IMR-90 (cell line): Measurements from ENCODE around the gene LAMA4. TPM values are rescaled to one million over a fixed set of nuclear protein-coding genes. Genes with fewer than 3 reads are reported as not detected.
A peak's percentile ranks its signal among the peaks of the same experiment; 100 is the strongest.

Source experiments
- ATAC-seq: fragments of 200-7000 bp; cut with Tn5 transposase; 2 replicates; pipeline ENCODE4 v1.9.1; 2020; ENCODE audit warnings: low read depth, mild to moderate bottlenecking, moderate library complexity
- BruUV-seq: library from RNA; stranded (reverse); fragments of 400-500 nt; replicated peaks from 2 replicates; lab custom pipeline; 2021; lab: Mats Ljungman, UMichigan
- CTCF ChIA-PET: fragments of 300-600 bp; formaldehyde crosslinking; extraction: SDS; loops from one replicate; lab custom pipeline; 2021; ENCODE audit warnings: antibody characterized with exemption; lab: Yijun Ruan, JAX
- POLR2A ChIA-PET: fragments of 300-600 bp; sonication (Branson Sonifier 250); formaldehyde crosslinking; loops from one replicate; lab custom pipeline; 2022; ENCODE audit warnings: antibody characterized with exemption; ENCODE audit not compliant: unreplicated experiment; lab: Charles Lee
- DNase-seq: peaks from one replicate; pipeline ENCODE4 v3.0.0; 2013
- H2AFZ ChIP-seq: replicated peaks from 2 replicates; pipeline ENCODE3; 2013; ENCODE audit warnings: low read length, mild to moderate bottlenecking; ENCODE audit not compliant: poor library complexity
- H2AK5ac ChIP-seq: 2 replicates; pipeline ENCODE4 v1.6.1; 2013; ENCODE audit warnings: low read depth, low read length, inconsistent platforms
- H2AK9ac ChIP-seq: replicated peaks from 2 replicates; pipeline ENCODE3; 2013; ENCODE audit warnings: mild to moderate bottlenecking, low read depth, low read length, moderate library complexity; ENCODE audit not compliant: poor library complexity
- H2BK120ac ChIP-seq: 2 replicates; pipeline ENCODE4 v1.6.1; 2013; ENCODE audit warnings: low read depth, low read length, inconsistent platforms
- H2BK15ac ChIP-seq: 3 replicates; pipeline ENCODE4 v1.6.1; 2013; ENCODE audit warnings: low read depth, low read length, inconsistent platforms
- H2BK20ac ChIP-seq: 2 replicates; pipeline ENCODE4 v1.6.1; 2013; ENCODE audit warnings: low read depth, mild to moderate bottlenecking, inconsistent platforms, low read length, moderate library complexity
- H2BK5ac ChIP-seq: 2 replicates; pipeline ENCODE4 v1.6.1; 2013; ENCODE audit warnings: mild to moderate bottlenecking, low read depth, low read length, inconsistent platforms; ENCODE audit not compliant: poor library complexity, severe bottlenecking
- H3K14ac ChIP-seq: replicated peaks from 2 replicates; pipeline ENCODE4 v1.6.1; 2013; ENCODE audit warnings: low read depth, low read length, inconsistent platforms
- H3K18ac ChIP-seq: 2 replicates; pipeline ENCODE4 v1.6.1; 2013; ENCODE audit warnings: low read depth, low read length, control low read depth
- H3K23ac ChIP-seq: 2 replicates; pipeline ENCODE4 v1.6.1; 2013; ENCODE audit warnings: low read depth, low read length, inconsistent platforms
- H3K27ac ChIP-seq: 2 replicates; pipeline ENCODE4 v1.5.1; 2013; ENCODE audit warnings: mild to moderate bottlenecking, control low read depth, low read length; ENCODE audit not compliant: insufficient read depth
- H3K27me3 ChIP-seq: 2 replicates; pipeline ENCODE4 v1.6.1; 2013; ENCODE audit warnings: low read length; ENCODE audit not compliant: control insufficient read depth, insufficient read depth
- H3K36me3 ChIP-seq: 2 replicates; pipeline ENCODE4 v1.6.1; 2013; ENCODE audit warnings: low read length, mixed read lengths; ENCODE audit not compliant: control insufficient read depth, insufficient read depth
- H3K4ac ChIP-seq: 2 replicates; pipeline ENCODE4 v1.6.1; 2013; ENCODE audit warnings: low read depth, low read length, inconsistent platforms
- H3K4me1 ChIP-seq: 2 replicates; pipeline ENCODE4 v1.6.1; 2013; ENCODE audit warnings: low read length, mixed read lengths; ENCODE audit not compliant: control insufficient read depth, insufficient read depth
- H3K4me2 ChIP-seq: 2 replicates; pipeline ENCODE4 v1.6.1; 2013; ENCODE audit warnings: low read depth, mild to moderate bottlenecking, control low read depth, low read length, moderate library complexity
- H3K4me3 ChIP-seq: 2 replicates; pipeline ENCODE4 v1.5.1; 2013; ENCODE audit warnings: low read depth, mild to moderate bottlenecking, control low read depth, low read length, moderate library complexity; ENCODE audit not compliant: insufficient read depth
- H3K56ac ChIP-seq: 2 replicates; pipeline ENCODE4 v1.6.1; 2013; ENCODE audit warnings: low read length, inconsistent platforms; ENCODE audit not compliant: insufficient read depth; ENCODE audit errors: extremely low read depth
- H3K79me1 ChIP-seq, 2 experiments: 2 replicates each; pipeline ENCODE4 v1.6.1; 2013; ENCODE audit warnings: low read length in 2 of 2, inconsistent platforms in 1 of 2, low read depth in 1 of 2
- H3K9ac ChIP-seq: 2 replicates; pipeline ENCODE4 v1.6.1; 2013; ENCODE audit warnings: low read depth, low read length, control low read depth
- H3K9me1 ChIP-seq: 2 replicates; pipeline ENCODE4 v1.6.1; 2013; ENCODE audit warnings: low read length, inconsistent platforms; ENCODE audit not compliant: insufficient read depth
- H3K9me3 ChIP-seq: 2 replicates; pipeline ENCODE4 v1.6.1; 2013; ENCODE audit warnings: low read length; ENCODE audit not compliant: control insufficient read depth, insufficient read depth
- H4K20me1 ChIP-seq: 2 replicates; pipeline ENCODE4 v1.6.1; 2013; ENCODE audit warnings: low read length, inconsistent platforms; ENCODE audit not compliant: insufficient read depth
- H4K5ac ChIP-seq: 2 replicates; pipeline ENCODE4 v1.6.1; 2013; ENCODE audit warnings: mild to moderate bottlenecking, low read depth, low read length, control low read depth
- H4K8ac ChIP-seq, 2 experiments: 2 replicates each; pipeline ENCODE4 v1.6.1; 2013; ENCODE audit warnings: low read depth in 2 of 2, low read length in 2 of 2, control low read depth in 1 of 2, inconsistent platforms in 1 of 2
- H4K91ac ChIP-seq: 2 replicates; pipeline ENCODE4 v1.6.1; 2013; ENCODE audit warnings: low read depth, low read length, inconsistent platforms; ENCODE audit not compliant: insufficient read depth
- CEBPB ChIP-seq: IDR thresholded peaks from 2 replicates; pipeline ENCODE4 v1.6.1; 2012; ENCODE audit warnings: low read depth, low read length, improper control_type of control experiment
- CHD1 ChIP-seq: IDR thresholded peaks from 2 replicates; pipeline ENCODE4 v1.6.1; 2012; ENCODE audit warnings: low read depth, low read length, improper control_type of control experiment
- FOS ChIP-seq: fragments of 150-350 bp; IDR thresholded peaks from 2 replicates; pipeline ENCODE4 v1.6.1; 2016; ENCODE audit warnings: low read depth, low read length
- MAFK ChIP-seq: IDR thresholded peaks from 2 replicates; pipeline ENCODE4 v1.6.1; 2012; ENCODE audit warnings: low read depth, low read length, improper control_type of control experiment
- MXI1 ChIP-seq: IDR thresholded peaks from 2 replicates; pipeline ENCODE4 v1.6.1; 2012; ENCODE audit warnings: low read depth, mild to moderate bottlenecking, low read length, moderate library complexity, borderline replicate concordance
- NFE2L2 ChIP-seq: fragments of 150-350 bp; IDR thresholded peaks from 2 replicates; pipeline ENCODE4 v1.6.1; 2016; ENCODE audit warnings: low read depth, mild to moderate bottlenecking, low read length
- RCOR1 ChIP-seq: IDR thresholded peaks from 2 replicates; pipeline ENCODE4 v1.6.1; 2012; ENCODE audit warnings: mild to moderate bottlenecking, low read length, improper control_type of control experiment; ENCODE audit not compliant: insufficient replicate concordance
- SMC3 ChIP-seq: fragments of 150-350 bp; IDR thresholded peaks from 2 replicates; pipeline ENCODE4 v1.6.1; 2016; ENCODE audit warnings: low read depth, mild to moderate bottlenecking, antibody characterized with exemption, low read length, moderate library complexity
- WGBS, 2 experiments: methylation state at CpG; one replicate each; pipeline versions ENCODE4 v1.1.5 to v1.1.7; 2013; ENCODE audit warnings: missing lambda C conversion rate in 2 of 2; ENCODE audit not compliant: insufficient read length in 1 of 2; ENCODE audit errors: extremely low coverage in 2 of 2; 5-methylcytosine and 5-hydroxymethylcytosine counted together
- dilution Hi-C: fragments of 300-500 bp; cut with HindIII; formaldehyde crosslinking; loops from one replicate; pipeline ENCODE4 v1.14.3; 2018; ENCODE audit warnings: low sequenced_read_pairs; ENCODE audit not compliant: unreplicated experiment
- in situ Hi-C: fragments of 300-500 bp; cut with MboI; formaldehyde crosslinking; loops from 3 replicates; pipeline ENCODE4 v1.14.3; 2019; ENCODE audit warnings: low sequenced_read_pairs, inconsistent platforms, mixed read lengths
- intact Hi-C: fragments of 100-400 bp; cut with micrococcal nuclease; formaldehyde crosslinking; loops from 2 replicates; pipeline ENCODE4 v1.10.0; 2022
- polyA plus RNA-seq, 3 experiments: library from polyadenylated mRNA; depleted of rRNA; stranded (reverse); fragments of >200 nt; gene quantifications; 2 replicates each; pipeline ENCODE4 v1.2.3, GENCODE V29; 2012; ENCODE audit warnings: low replicate concordance in 1 of 3
- total RNA-seq: library from RNA; depleted of rRNA; stranded (reverse); fragments of >200 nt; gene quantifications from 2 replicates; pipeline ENCODE4 v1.2.3, GENCODE V29; 2012
- TF ChIP-seq, protein P1 (sequence below): fragments of 150-350 bp; IDR thresholded peaks from 2 replicates; pipeline ENCODE4 v1.6.1; 2016; ENCODE audit warnings: low read depth, mild to moderate bottlenecking, low read length, moderate library complexity, borderline replicate concordance
- TF ChIP-seq, protein P2 (sequence below): conservative IDR thresholded peaks from 2 replicates; pipeline ENCODE4 v1.5.1; 2012; ENCODE audit warnings: mild to moderate bottlenecking, low read depth, low read length, improper control_type of control experiment

LAMA4 gene
- total and polyA plus RNA-seq, 2 of the 4 experiments (the other 2 are of a cell fraction): 33.9 to 35.8 TPM

GRCh38 chr6:112251171-112251875 is 3.0 kb downstream of the LAMA4 start (continued):
- TF ChIP-seq, protein P1, sequence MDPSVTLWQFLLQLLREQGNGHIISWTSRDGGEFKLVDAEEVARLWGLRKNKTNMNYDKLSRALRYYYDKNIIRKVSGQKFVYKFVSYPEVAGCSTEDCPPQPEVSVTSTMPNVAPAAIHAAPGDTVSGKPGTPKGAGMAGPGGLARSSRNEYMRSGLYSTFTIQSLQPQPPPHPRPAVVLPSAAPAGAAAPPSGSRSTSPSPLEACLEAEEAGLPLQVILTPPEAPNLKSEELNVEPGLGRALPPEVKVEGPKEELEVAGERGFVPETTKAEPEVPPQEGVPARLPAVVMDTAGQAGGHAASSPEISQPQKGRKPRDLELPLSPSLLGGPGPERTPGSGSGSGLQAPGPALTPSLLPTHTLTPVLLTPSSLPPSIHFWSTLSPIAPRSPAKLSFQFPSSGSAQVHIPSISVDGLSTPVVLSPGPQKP: no peak

- Histone ChIP-seq H3K9me3 (no peaks in the 10 kb centered on the region), H2BK20ac (peak overlapping the region; percentile 69), H3K79me1 (peaks cover 11 to 25% of the 10 kb centered on the region in 2 experiments), H3K27ac (no peak overlapping the region), H3K27me3 (no peaks in the 10 kb centered on the region), H2AK5ac (no peak overlapping the region), H3K4ac (no peak overlapping the region), H3K4me1 (peaks cover 11% of the 10 kb centered on the region), H3K4me2 (0 out of 2 replicates have a peak overlapping the region, but pooled peaks have one; percentile 27), H2BK15ac (no peak overlapping the region), H3K4me3 (no peak overlapping the region), H4K91ac (no peak overlapping the region), H3K9ac (no peak overlapping the region), H3K23ac (no peak overlapping the region), H4K5ac (no peak overlapping the region), H3K56ac (no peak overlapping the region), H2BK5ac (peak overlapping the region; percentile 40), H3K36me3 (peaks cover 11% of the 10 kb centered on the region; the same call in 1 of the 2 replicates), H4K8ac (no peak overlapping the region), H2BK120ac (no peak overlapping the region; the same call in 1 of the 2 replicates), H3K14ac (no peak overlapping the region), H4K20me1 (no peaks in the 10 kb centered on the region), H3K18ac (no peak overlapping the region), H2AFZ (no peak overlapping the region), H3K9me1 (peaks cover 7% of the 10 kb centered on the region), H2AK9ac (no peak overlapping the region)
- in situ Hi-C loops (no loop called here), intact Hi-C loops (no loop called here), dilution Hi-C loops (no loop called here)
- CTCF ChIA-PET: interaction anchor here (0.5 to 0.8 kb wide), 2 partner anchors 40 to 1594 kb away, joined by 3 to 4 read pairs; no protein-coding TSS in a partner anchor
- ATAC-seq (no peak), DNase-seq (peak; percentile 59)
- POLR2A ChIA-PET: no interaction called here
- no CpG with 5 or more reads among the region's 4 CpGs for WGBS, 2 experiments
- no TSS peak for BruUV-seq
- TF ChIP-seq FOS (no peak), RCOR1 (no peak), NFE2L2 (no peak), SMC3 (no peak), CEBPB (no peak), CHD1 (no peak), MXI1 (no peak), MAFK (no peak)
- TF ChIP-seq, protein P1: no peak
- TF ChIP-seq, protein P2, sequence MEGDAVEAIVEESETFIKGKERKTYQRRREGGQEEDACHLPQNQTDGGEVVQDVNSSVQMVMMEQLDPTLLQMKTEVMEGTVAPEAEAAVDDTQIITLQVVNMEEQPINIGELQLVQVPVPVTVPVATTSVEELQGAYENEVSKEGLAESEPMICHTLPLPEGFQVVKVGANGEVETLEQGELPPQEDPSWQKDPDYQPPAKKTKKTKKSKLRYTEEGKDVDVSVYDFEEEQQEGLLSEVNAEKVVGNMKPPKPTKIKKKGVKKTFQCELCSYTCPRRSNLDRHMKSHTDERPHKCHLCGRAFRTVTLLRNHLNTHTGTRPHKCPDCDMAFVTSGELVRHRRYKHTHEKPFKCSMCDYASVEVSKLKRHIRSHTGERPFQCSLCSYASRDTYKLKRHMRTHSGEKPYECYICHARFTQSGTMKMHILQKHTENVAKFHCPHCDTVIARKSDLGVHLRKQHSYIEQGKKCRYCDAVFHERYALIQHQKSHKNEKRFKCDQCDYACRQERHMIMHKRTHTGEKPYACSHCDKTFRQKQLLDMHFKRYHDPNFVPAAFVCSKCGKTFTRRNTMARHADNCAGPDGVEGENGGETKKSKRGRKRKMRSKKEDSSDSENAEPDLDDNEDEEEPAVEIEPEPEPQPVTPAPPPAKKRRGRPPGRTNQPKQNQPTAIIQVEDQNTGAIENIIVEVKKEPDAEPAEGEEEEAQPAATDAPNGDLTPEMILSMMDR: no peak
These were observed 4.9 kb downstream of the LAMA4 start for GRCh38 chr6:112249489-112249888.
